Gastrocnemius medialis (tissue), 4 donors: Measurements from ENCODE around the gene USP6NL. TPM values are rescaled to one million over a fixed set of nuclear protein-coding genes. Genes with fewer than 3 reads are reported as not detected.
A peak's percentile ranks its signal among the peaks of the same experiment; 100 is the strongest.

Source experiments
- ATAC-seq, 2 donors: fragments of 150-250 bp; one replicate each; pipeline ENCODE4 v1.9.1; 2016
- DNase-seq, 2 donors: peaks; one replicate each; pipeline ENCODE4 v3.0.0-alpha.2; 2019
- H3K27ac ChIP-seq, 4 donors: fragments of 200-600 bp; sonication (generic); 1 replicate in 1 of 4; 2 replicates in 3 of 4; pipeline ENCODE4 v1.5.1; 2016 to 2018; ENCODE audit warnings: mild to moderate bottlenecking in 2 of 4, moderate library complexity in 1 of 4
- H3K27me3 ChIP-seq, 3 donors: fragments of 200-600 bp; sonication (generic) in 2 of 3; 1 replicate in 1 of 3; 2 replicates in 2 of 3; pipeline versions ENCODE4 v1.5.1 to v1.6.0; 2016 to 2019; ENCODE audit warnings: mild to moderate bottlenecking in 1 of 3, moderate library complexity in 1 of 3
- H3K36me3 ChIP-seq, 2 donors: fragments of 200-600 bp; sonication (generic) in 1 of 2; one replicate each; pipeline ENCODE4 v1.5.1; 2017 to 2018
- H3K4me1 ChIP-seq, 2 donors: fragments of 200-600 bp; sonication (generic) in 1 of 2; one replicate each; pipeline ENCODE4 v1.5.1; 2016 to 2017; ENCODE audit warnings: mild to moderate bottlenecking in 2 of 2
- H3K4me3 ChIP-seq, 4 donors: fragments of 200-600 bp; sonication (generic) in 3 of 4; 1 replicate in 1 of 4; 2 replicates in 3 of 4; pipeline ENCODE4 v1.5.1; 2016 to 2019; ENCODE audit warnings: mild to moderate bottlenecking in 2 of 4
- H3K9me3 ChIP-seq, 3 donors: fragments of 200-600 bp; sonication (generic) in 2 of 3; 1 replicate in 1 of 3; 2 replicates in 2 of 3; pipeline ENCODE4 v1.5.1; 2016 to 2019
- CTCF ChIP-seq, 5 experiments: fragments of 450-650 bp in 3 of 5; fragments of 200-600 bp in 2 of 5; sonication (generic) in 2 of 5; IDR thresholded peaks in 4 of 5; conservative IDR thresholded peaks in 1 of 5; 1 replicate in 4 of 5; 2 replicates in 1 of 5; pipeline ENCODE4 v1.5.1; 2016 to 2019; ENCODE audit warnings: antibody characterized with exemption in 5 of 5, mild to moderate bottlenecking in 3 of 5, moderate library complexity in 3 of 5
- POLR2A ChIP-seq, 2 donors: fragments of 450-650 bp; IDR thresholded peaks; one replicate each; pipeline ENCODE4 v1.6.1; 2017; ENCODE audit warnings: antibody characterized with exemption in 2 of 2, mild to moderate bottlenecking in 2 of 2, moderate library complexity in 2 of 2
- in situ Hi-C, 4 donors: fragments of 200-750 bp; cut with MboI; loops; one replicate each; pipeline versions ENCODE4 v1.15.0 to v1.8.0; 2017; ENCODE audit warnings: low sequenced_read_pairs in 4 of 4
- intact Hi-C: fragments of 100-400 bp; cut with DNase I; formaldehyde crosslinking; loops from one replicate; pipeline ENCODE4 v1.15.1; 2023; ENCODE audit warnings: low total_unique reads
- total RNA-seq, 4 donors: library from RNA; depleted of rRNA; stranded (reverse); fragments of >200 nt; gene quantifications; one replicate each; pipeline versions ENCODE4 v1.1.0 to v1.2.3, GENCODE V29; 2016

Gene USP6NL
- total RNA-seq, 4 donors from 2014 or later: 5.6 to 6.2 (median 5.9) TPM

- no peaks in the 10 kb centered on the region for H3K36me3 ChIP-seq
- intact Hi-C loops: no loop called here
- H3K4me3 ChIP-seq: no peak overlapping the region
- no peaks in the 10 kb centered on the region for H3K4me1 ChIP-seq
- in situ Hi-C loops: loop anchor here in 1 of 4 donors (10.0 kb wide), 2 partner anchors 77 to 457 kb away; no protein-coding TSS in a partner anchor
- TF ChIP-seq CTCF (IDR thresholded peaks at IDR 0.05 in 4 of 5, conservative IDR thresholded peaks at IDR 0.05 in 1 of 5) (no peak), POLR2A (IDR thresholded peaks at IDR 0.05) (no peak)
- ATAC-seq (no peak), DNase-seq (no peak)
- H3K27ac ChIP-seq: no peak overlapping the region
- H3K9me3 ChIP-seq: no peaks in the 10 kb centered on the region
- no peaks in the 10 kb centered on the region for H3K27me3 ChIP-seq
These were observed 83.7 kb downstream of the USP6NL start for GRCh38 chr10:11527691-11528255.

- TF ChIP-seq POLR2A (IDR thresholded peaks at IDR 0.05) (no peak), CTCF (IDR thresholded peaks at IDR 0.05 in 4 of 5, conservative IDR thresholded peaks at IDR 0.05 in 1 of 5) (no peak)
- Histone ChIP-seq H3K27me3 (no peaks in the 10 kb centered on the region), H3K4me1 (no peaks in the 10 kb centered on the region), H3K36me3 (no peaks in the 10 kb centered on the region), H3K9me3 (no peaks in the 10 kb centered on the region), H3K4me3 (no peak overlapping the region), H3K27ac (no peak overlapping the region)
- ATAC-seq (no peak), DNase-seq (no peak)
- intact Hi-C loops (no loop called here), in situ Hi-C loops (loop anchor here in 1 of 4 donors (10.0 kb wide), 2 partner anchors 78 to 458 kb away; no protein-coding TSS in a partner anchor)
These were observed 84.4 kb downstream of the USP6NL start for GRCh38 chr10:11527068-11527467.

GRCh38 chr10:11525503-11525902, 85.9 kb downstream of the USP6NL start:
- H3K4me1 ChIP-seq: no peaks in the 10 kb centered on the region
- H3K27ac ChIP-seq: no peak overlapping the region
- intact Hi-C loops: no loop called here
- no peaks in the 10 kb centered on the region for H3K9me3 ChIP-seq
- TF ChIP-seq POLR2A (IDR thresholded peaks at IDR 0.05) (no peak), CTCF (IDR thresholded peaks at IDR 0.05 in 4 of 5, conservative IDR thresholded peaks at IDR 0.05 in 1 of 5) (no peak)
- H3K27me3 ChIP-seq: no peaks in the 10 kb centered on the region
- DNase-seq (peak; percentile 23 to 45), ATAC-seq (no peak)
- no peak overlapping the region for H3K4me3 ChIP-seq
- in situ Hi-C loops: loop anchor here in 1 of 4 donors (10.0 kb wide), 2 partner anchors 79 to 459 kb away; no protein-coding TSS in a partner anchor
- no peaks in the 10 kb centered on the region for H3K36me3 ChIP-seq

- in situ Hi-C loops: loop anchor here in 2 of 4 donors (10.0 to 25.0 kb wide), 3 partner anchors 82 to 464 kb away; no protein-coding TSS in a partner anchor
- Histone ChIP-seq H3K36me3 (no peaks in the 10 kb centered on the region), H3K27me3 (no peaks in the 10 kb centered on the region), H3K4me3 (no peak overlapping the region), H3K27ac (no peak overlapping the region), H3K4me1 (no peaks in the 10 kb centered on the region), H3K9me3 (no peaks in the 10 kb centered on the region)
- TF ChIP-seq CTCF (IDR thresholded peaks at IDR 0.05 in 4 of 5, conservative IDR thresholded peaks at IDR 0.05 in 1 of 5) (no peak), POLR2A (IDR thresholded peaks at IDR 0.05) (no peak)
- intact Hi-C loops: no loop called here
- DNase-seq (peak; percentile 6 to 18), ATAC-seq (peak in 1 of 2 donors; percentile 12)
These were observed 88.6 kb downstream of the USP6NL start for GRCh38 chr10:11522821-11523245.
